ENCODE results near the gene MOCS1. TPM values are rescaled to one million over a fixed set of nuclear protein-coding genes. Genes with fewer than 3 reads are reported as not detected.
A peak's percentile ranks its signal among the peaks of the same experiment; 100 is the strongest.

MOCS1 gene
- total and polyA plus RNA-seq, 2 donors from 2014 or later: 25.9 to 41.3 TPM

GRCh38 chr6:39931607-39932006 lies 2.7 kb downstream of the MOCS1 start:
- Histone ChIP-seq H3K27ac (ENCODE audit: low read depth in 2 of 2, low read length in 2 of 2) (peak overlapping the region; percentile 18 to 69), H3K9ac (ENCODE audit: low read length in 3 of 3) (peak overlapping the region in 1 of 3 donors; percentile 48), H3K4me3 (ENCODE audit: low read length in 3 of 3) (peak overlapping the region in 1 of 3 donors; percentile 88), H3K27me3 (ENCODE audit: control insufficient read depth, insufficient read depth, low read length) (no peaks in the 10 kb centered on the region), H3K4me1 (ENCODE audit: control insufficient read depth in 2 of 3, insufficient read depth in 2 of 3, low read depth in 1 of 3, low read length in 3 of 3) (peaks cover 0 to 46% (median 34%) of the 10 kb centered on the region in 3 donors), H3K9me3 (ENCODE audit: control insufficient read depth in 2 of 3, insufficient read depth in 1 of 3, low read length in 3 of 3) (no peaks in the 10 kb centered on the region), H3K36me3 (ENCODE audit: control insufficient read depth in 2 of 3, insufficient read depth in 3 of 3, low read length in 3 of 3) (peaks cover 0 to 4% (median 0%) of the 10 kb centered on the region in 3 donors)
- FAIRE-seq (no peak), DNase-seq (no peak)
- TF ChIP-seq CTCF (IDR thresholded peaks at IDR 0.05; ENCODE audit: borderline replicate concordance, extremely low read depth, insufficient read depth): no peak
- intact Hi-C loops (cut with DNase I): no loop called here

- no peaks in the 10 kb centered on the region for H3K9me3 ChIP-seq (ENCODE audit: control insufficient read depth in 2 of 3, insufficient read depth in 1 of 3, low read length in 3 of 3)
- peak overlapping the region in 1 of 3 donors; percentile 33 for H3K4me3 ChIP-seq (ENCODE audit: low read length in 3 of 3)
- H3K36me3 ChIP-seq (ENCODE audit: control insufficient read depth in 2 of 3, insufficient read depth in 3 of 3, low read length in 3 of 3): peaks cover 0 to 11% (median 5%) of the 10 kb centered on the region in 3 donors
- FAIRE-seq (no peak), DNase-seq (no peak)
- H3K9ac ChIP-seq (ENCODE audit: low read length in 3 of 3): peak overlapping the region in 1 of 3 donors; percentile 42
- H3K27me3 ChIP-seq (ENCODE audit: control insufficient read depth, insufficient read depth, low read length): no peaks in the 10 kb centered on the region
- intact Hi-C loops (cut with DNase I): no loop called here
- H3K4me1 ChIP-seq (ENCODE audit: control insufficient read depth in 2 of 3, insufficient read depth in 2 of 3, low read depth in 1 of 3, low read length in 3 of 3): peaks cover 0 to 54% (median 37%) of the 10 kb centered on the region in 3 donors
- H3K27ac ChIP-seq (ENCODE audit: low read depth in 2 of 2, low read length in 2 of 2): peak overlapping the region in 1 of 2 donors; percentile 40
- no peak for TF ChIP-seq CTCF (IDR thresholded peaks at IDR 0.05; ENCODE audit: borderline replicate concordance, extremely low read depth, insufficient read depth)
These were observed 3.7 kb downstream of the MOCS1 start for GRCh38 chr6:39930540-39930939.

- Histone ChIP-seq H3K9me3 (ENCODE audit: control insufficient read depth in 2 of 3, insufficient read depth in 1 of 3, low read length in 3 of 3) (no peaks in the 10 kb centered on the region), H3K36me3 (ENCODE audit: control insufficient read depth in 2 of 3, insufficient read depth in 3 of 3, low read length in 3 of 3) (peaks cover 0 to 17% (median 5%) of the 10 kb centered on the region in 3 donors), H3K4me1 (ENCODE audit: control insufficient read depth in 2 of 3, insufficient read depth in 2 of 3, low read depth in 1 of 3, low read length in 3 of 3) (peaks cover 0 to 54% (median 37%) of the 10 kb centered on the region in 3 donors), H3K27ac (ENCODE audit: low read depth in 2 of 2, low read length in 2 of 2) (no peak overlapping the region), H3K27me3 (ENCODE audit: control insufficient read depth, insufficient read depth, low read length) (no peaks in the 10 kb centered on the region), H3K9ac (ENCODE audit: low read length in 3 of 3) (peak overlapping the region in 1 of 3 donors; percentile 42), H3K4me3 (ENCODE audit: low read length in 3 of 3) (peak overlapping the region in 2 of 3 donors; percentile 18 to 33)
- intact Hi-C loops (cut with DNase I): no loop called here
- TF ChIP-seq CTCF (IDR thresholded peaks at IDR 0.05; ENCODE audit: borderline replicate concordance, extremely low read depth, insufficient read depth): no peak
- DNase-seq (peak in 2 of 5 donors; percentile 19 to 24), FAIRE-seq (no peak)
These were observed 4.4 kb downstream of the MOCS1 start for GRCh38 chr6:39929733-39930461.
